Mesendoderm (in vitro differentiated cells): ENCODE results near the gene RYR2.

ENCODE experiments used
- DNase-seq: peaks from one replicate; pipeline ENCODE4 v3.0.0; 2013
- H2AK5ac ChIP-seq: 2 replicates; pipeline ENCODE4 v1.6.1; 2013; ENCODE audit warnings: low read length, inconsistent platforms
- H2BK120ac ChIP-seq: 2 replicates; pipeline ENCODE4 v1.6.1; 2013; ENCODE audit warnings: low read depth, mild to moderate bottlenecking, low read length, moderate library complexity, mixed read lengths
- H2BK15ac ChIP-seq: replicated peaks from 2 replicates; pipeline ENCODE4 v1.6.1; 2013; ENCODE audit warnings: low read depth, mild to moderate bottlenecking, moderate library complexity
- H2BK5ac ChIP-seq: 2 replicates; pipeline ENCODE4 v1.6.1; 2013; ENCODE audit warnings: low read length, inconsistent platforms
- H3K18ac ChIP-seq: 2 replicates; pipeline ENCODE4 v1.6.1; 2013; ENCODE audit warnings: mild to moderate bottlenecking, low read length, mixed read lengths
- H3K23ac ChIP-seq: one replicate; pipeline ENCODE4 v1.6.1; 2013; ENCODE audit warnings: low read length
- H3K27ac ChIP-seq: 2 replicates; pipeline ENCODE4 v1.5.1; 2013; ENCODE audit warnings: low read depth, mild to moderate bottlenecking, inconsistent platforms, low read length, moderate library complexity
- H3K27me3 ChIP-seq: 2 replicates; pipeline ENCODE4 v1.6.1; 2013; ENCODE audit warnings: low read length, control low read depth, mild to moderate bottlenecking, inconsistent platforms; ENCODE audit not compliant: insufficient read depth, poor library complexity
- H3K36me3 ChIP-seq: 2 replicates; pipeline ENCODE4 v1.6.1; 2013; ENCODE audit warnings: low read length, inconsistent platforms; ENCODE audit not compliant: control insufficient read depth, insufficient read depth
- H3K4ac ChIP-seq: one replicate; pipeline ENCODE4 v1.6.1; 2013; ENCODE audit warnings: low read depth, mild to moderate bottlenecking, low read length, moderate library complexity
- H3K4me1 ChIP-seq: 2 replicates; pipeline ENCODE4 v1.6.1; 2013; ENCODE audit warnings: low read depth, low read length, inconsistent platforms; ENCODE audit not compliant: control insufficient read depth
- H3K4me2 ChIP-seq: 2 replicates; pipeline ENCODE4 v1.6.1; 2013; ENCODE audit warnings: low read length
- H3K4me3 ChIP-seq: 2 replicates; pipeline ENCODE4 v1.5.1; 2013; ENCODE audit warnings: mild to moderate bottlenecking, low read length
- H3K56ac ChIP-seq: one replicate; pipeline ENCODE4 v1.6.1; 2013; ENCODE audit warnings: low read length
- H3K79me1 ChIP-seq: 2 replicates; pipeline ENCODE4 v1.6.1; 2013; ENCODE audit warnings: low read length, inconsistent platforms
- H3K79me2 ChIP-seq: 2 replicates; pipeline ENCODE4 v1.6.1; 2013; ENCODE audit warnings: mild to moderate bottlenecking, low read length; ENCODE audit not compliant: control insufficient read depth, insufficient read depth
- H3K9ac ChIP-seq: 2 replicates; pipeline ENCODE4 v1.6.1; 2013; ENCODE audit warnings: low read length, inconsistent platforms
- H4K5ac ChIP-seq: one replicate; pipeline ENCODE4 v1.6.1; 2013; ENCODE audit warnings: low read length
- H4K8ac ChIP-seq: one replicate; pipeline ENCODE4 v1.6.1; 2013; ENCODE audit warnings: low read depth, mild to moderate bottlenecking, control low read depth, low read length, moderate library complexity
- WGBS: extraction: QIAGEN DNeasy Blood & Tissue Kit; methylation state at CpG from one replicate; pipeline ENCODE4 v1.1.7; 2013; ENCODE audit warnings: low lambda C conversion rate, missing lambda C conversion rate; ENCODE audit not compliant: insufficient coverage; ENCODE audit errors: extremely low coverage; 5-methylcytosine and 5-hydroxymethylcytosine counted together

The RYR2 gene

DNA sequence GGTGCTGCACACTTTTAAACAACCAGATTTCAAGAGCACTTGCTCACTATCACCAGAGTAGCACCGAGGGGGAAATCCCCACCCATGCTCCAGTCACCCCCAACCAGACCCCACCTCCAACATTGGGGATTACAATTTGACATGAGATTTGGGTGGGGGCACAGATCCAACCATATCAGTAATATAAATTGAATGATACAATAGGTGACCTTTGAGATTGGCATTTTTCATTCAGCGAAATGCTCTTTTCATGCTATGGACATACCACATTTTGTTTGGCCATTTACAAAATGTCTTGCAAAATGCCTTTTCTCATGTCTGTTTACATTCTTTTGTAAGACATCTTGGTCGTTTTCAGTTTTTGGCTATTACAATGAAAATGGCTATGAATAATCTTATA lies 23.9 kb downstream of the RYR2 start:
- Histone ChIP-seq H3K18ac (no peak overlapping the region), H4K8ac (no peak overlapping the region), H3K27ac (no peak overlapping the region), H3K79me1 (peaks cover 2% of the 10 kb centered on the region), H3K9ac (no peak overlapping the region), H2BK120ac (no peak overlapping the region), H2BK5ac (no peak overlapping the region), H2AK5ac (no peak overlapping the region), H3K79me2 (peaks cover 16% of the 10 kb centered on the region), H3K4ac (no peak overlapping the region), H2BK15ac (no peak overlapping the region), H3K4me2 (no peak overlapping the region), H3K4me3 (no peak overlapping the region), H3K27me3 (no peaks in the 10 kb centered on the region), H3K36me3 (no peaks in the 10 kb centered on the region), H3K4me1 (peaks cover 2% of the 10 kb centered on the region), H3K56ac (no peak overlapping the region), H3K23ac (no peak overlapping the region), H4K5ac (no peak overlapping the region)
- WGBS: no CpG with 5 or more reads among the region's 3 CpGs
- DNase-seq: no peak

DNA sequence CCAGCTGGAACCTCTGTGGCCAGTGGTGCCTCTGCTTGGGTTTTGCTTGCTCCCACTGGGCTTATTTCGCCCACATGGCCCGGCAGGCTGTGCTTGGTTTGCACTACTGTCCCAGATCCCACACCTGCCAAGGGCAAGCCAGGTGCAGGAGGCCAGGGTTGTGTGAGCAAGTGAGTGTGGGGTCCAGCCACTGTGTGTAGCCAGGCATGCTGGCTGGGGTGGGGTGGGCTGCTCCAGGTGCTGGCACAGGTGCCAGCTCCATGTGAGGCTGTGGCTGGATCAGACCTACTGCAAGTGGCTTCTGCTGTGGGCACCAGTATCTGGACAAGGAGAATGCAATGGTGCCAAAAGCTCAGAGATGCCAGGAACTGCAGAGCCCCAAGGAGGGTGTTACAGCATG lies 28.5 kb downstream of the RYR2 start:
- H3K18ac ChIP-seq: no peak overlapping the region
- no peak overlapping the region for H2BK15ac ChIP-seq
- no peak overlapping the region for H4K8ac ChIP-seq
- H3K4me3 ChIP-seq: no peak overlapping the region
- no peak overlapping the region for H4K5ac ChIP-seq
- H3K23ac ChIP-seq: peak overlapping the region; percentile 66
- H2AK5ac ChIP-seq: no peak overlapping the region
- no peak overlapping the region for H3K9ac ChIP-seq
- no peak overlapping the region for H2BK120ac ChIP-seq
- no peaks in the 10 kb centered on the region for H3K27me3 ChIP-seq
- H2BK5ac ChIP-seq: no peak overlapping the region
- H3K79me2 ChIP-seq: peaks cover 10% of the 10 kb centered on the region
- H3K36me3 ChIP-seq: no peaks in the 10 kb centered on the region
- DNase-seq: no peak
- H3K4me2 ChIP-seq: no peak overlapping the region
- H3K56ac ChIP-seq: peak overlapping the region; percentile 15
- no CpG with 5 or more reads among the region's 2 CpGs for WGBS
- H3K27ac ChIP-seq: no peak overlapping the region
- H3K79me1 ChIP-seq: peaks cover 3% of the 10 kb centered on the region
- H3K4ac ChIP-seq: no peak overlapping the region
- H3K4me1 ChIP-seq: no peaks in the 10 kb centered on the region

DNA sequence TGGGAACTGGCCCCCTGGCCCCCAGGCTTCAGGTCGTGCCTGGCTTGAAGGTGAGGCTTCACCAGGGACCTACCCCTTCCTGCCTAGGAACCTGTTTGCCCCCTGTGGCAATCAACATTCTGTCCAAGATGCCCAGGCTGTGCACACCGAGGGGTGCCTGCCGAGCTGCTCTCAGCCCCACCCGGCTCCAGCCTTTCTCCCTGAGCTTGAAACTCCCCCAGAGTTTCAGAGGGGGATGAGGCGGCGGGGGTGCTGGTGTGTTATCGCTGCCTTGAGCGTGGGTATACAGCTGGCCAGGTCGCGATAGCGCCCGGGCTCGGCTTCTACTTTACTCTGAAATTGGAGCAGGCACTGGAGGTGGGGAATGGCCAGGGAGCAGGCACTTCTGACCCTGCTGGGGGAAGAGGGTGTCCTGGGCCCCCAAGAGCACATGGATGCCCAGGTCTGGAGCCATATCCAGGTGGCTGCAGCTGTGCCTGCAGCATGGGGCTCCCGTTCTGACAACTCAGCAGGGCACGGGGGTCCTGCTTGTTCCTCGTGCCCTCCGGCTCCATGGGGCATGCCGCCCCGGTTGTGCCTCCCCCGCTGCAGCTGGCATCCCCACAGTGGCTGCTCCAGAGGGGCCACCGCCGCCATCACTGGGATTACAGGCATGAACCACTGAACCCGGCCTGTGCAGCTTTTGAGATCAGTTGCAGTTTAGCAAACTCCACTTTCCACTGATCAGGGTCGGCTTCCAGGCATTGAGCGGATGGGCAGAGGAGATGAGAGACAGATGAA lies 29.8 kb downstream of the RYR2 start:
- Histone ChIP-seq H3K4me1 (no peaks in the 10 kb centered on the region), H2BK5ac (no peak overlapping the region), H2AK5ac (no peak overlapping the region), H3K4me3 (no peak overlapping the region), H3K23ac (no peak overlapping the region), H3K9ac (no peak overlapping the region), H4K5ac (no peak overlapping the region), H3K18ac (no peak overlapping the region), H4K8ac (no peak overlapping the region), H2BK15ac (no peak overlapping the region), H3K27me3 (no peaks in the 10 kb centered on the region), H3K79me2 (peaks cover 5% of the 10 kb centered on the region), H3K56ac (no peak overlapping the region), H3K36me3 (no peaks in the 10 kb centered on the region), H3K27ac (no peak overlapping the region), H2BK120ac (no peak overlapping the region), H3K79me1 (peaks cover 3% of the 10 kb centered on the region), H3K4me2 (no peak overlapping the region), H3K4ac (no peak overlapping the region)
- no CpG with 5 or more reads among the region's 25 CpGs for WGBS
- DNase-seq: no peak

DNA sequence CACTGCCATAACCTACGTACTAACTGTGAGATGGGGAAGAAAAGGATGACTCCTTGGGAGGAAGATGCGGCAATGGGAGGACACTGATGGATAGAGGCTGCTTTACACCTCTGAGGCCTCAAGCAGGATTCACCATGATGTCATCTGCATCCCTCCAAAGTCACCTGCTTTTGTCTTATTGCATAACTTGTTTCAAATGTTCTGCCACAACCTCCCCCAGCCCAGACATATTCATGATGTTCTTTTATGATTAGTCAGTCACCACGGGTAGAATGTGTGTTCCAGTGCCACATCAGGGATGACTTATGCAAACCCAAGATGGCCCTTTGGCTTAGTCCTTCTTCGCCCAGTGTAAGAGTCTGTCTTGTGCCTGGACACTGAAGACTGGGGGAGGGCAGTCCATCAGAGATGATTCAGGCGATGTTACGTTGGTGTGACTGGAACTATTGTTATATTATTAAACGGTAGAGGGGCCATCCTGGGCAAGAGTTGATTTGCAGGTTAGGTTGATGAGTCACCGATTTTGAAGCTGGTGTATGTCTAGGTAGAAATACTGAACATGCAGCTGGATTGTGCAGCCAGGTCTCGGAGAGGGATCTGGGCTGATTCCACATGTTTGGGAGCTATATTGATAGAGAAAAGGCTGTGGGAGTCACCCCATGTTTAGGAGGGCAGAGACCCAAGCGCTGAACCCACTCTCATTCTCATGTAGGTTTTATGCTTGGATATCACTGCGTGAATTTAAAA lies 32.6 kb downstream of the RYR2 start:
- no peak overlapping the region for H2BK120ac ChIP-seq
- H3K23ac ChIP-seq: no peak overlapping the region
- no peak overlapping the region for H2AK5ac ChIP-seq
- no peak overlapping the region for H3K27ac ChIP-seq
- no peaks in the 10 kb centered on the region for H3K4me1 ChIP-seq
- H3K18ac ChIP-seq: peak overlapping the region; percentile 86
- peaks cover 3% of the 10 kb centered on the region for H3K79me1 ChIP-seq
- no peak overlapping the region for H2BK5ac ChIP-seq
- no peak overlapping the region for H3K4ac ChIP-seq
- H3K27me3 ChIP-seq: no peaks in the 10 kb centered on the region
- H2BK15ac ChIP-seq: no peak overlapping the region
- H3K79me2 ChIP-seq: peaks cover 3% of the 10 kb centered on the region
- H3K56ac ChIP-seq: no peak overlapping the region
- no peak overlapping the region for H3K4me3 ChIP-seq
- H4K5ac ChIP-seq: no peak overlapping the region
- DNase-seq: no peak
- H3K4me2 ChIP-seq: no peak overlapping the region
- H3K9ac ChIP-seq: no peak overlapping the region
- H3K36me3 ChIP-seq: no peaks in the 10 kb centered on the region
- no peak overlapping the region for H4K8ac ChIP-seq
- WGBS: no CpG with 5 or more reads among the region's 11 CpGs

DNA sequence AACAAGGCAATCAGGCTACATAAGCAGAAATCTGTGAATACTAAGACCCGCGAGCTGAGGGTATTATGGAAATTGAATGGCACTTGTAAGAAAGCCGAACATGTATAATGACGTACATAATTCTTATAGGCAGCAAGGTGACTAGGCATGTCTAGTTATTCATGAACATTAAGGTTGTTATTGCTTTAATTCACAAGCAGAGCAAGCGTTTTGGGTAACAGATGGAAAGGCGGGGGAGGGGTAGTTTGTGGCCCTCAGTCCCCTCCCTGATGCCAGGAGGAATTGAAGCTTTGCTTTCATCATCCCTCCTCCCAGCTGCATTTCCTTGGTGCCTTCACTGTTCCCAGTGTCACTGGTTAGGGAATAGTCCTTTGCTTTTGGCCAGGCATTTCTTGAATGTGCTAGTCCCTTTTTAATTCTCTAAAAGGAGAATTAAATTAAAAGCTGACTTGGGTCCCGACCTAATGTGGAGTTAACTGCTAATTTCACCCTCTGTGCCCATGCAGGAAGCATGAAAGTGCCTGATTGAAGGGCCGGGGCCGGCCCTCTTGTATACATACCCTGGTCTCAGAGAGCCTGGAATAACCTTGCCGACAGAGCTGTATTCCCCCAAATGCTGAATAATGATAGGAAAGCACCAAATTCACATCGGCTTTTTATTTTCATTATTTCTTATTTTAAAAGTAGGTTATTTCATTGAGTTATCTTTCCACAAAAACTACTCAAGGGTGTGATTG lies 42.5 kb downstream of the RYR2 start:
- H3K36me3 ChIP-seq: no peaks in the 10 kb centered on the region
- H3K27me3 ChIP-seq: no peaks in the 10 kb centered on the region
- no peak overlapping the region for H3K4me3 ChIP-seq
- peaks cover 8% of the 10 kb centered on the region for H3K79me1 ChIP-seq
- no peak overlapping the region for H2BK120ac ChIP-seq
- H3K4me2 ChIP-seq: no peak overlapping the region
- H3K23ac ChIP-seq: no peak overlapping the region
- no peak overlapping the region for H2AK5ac ChIP-seq
- DNase-seq: peak; percentile 43
- H3K27ac ChIP-seq: no peak overlapping the region
- peaks cover 16% of the 10 kb centered on the region for H3K79me2 ChIP-seq
- H2BK5ac ChIP-seq: no peak overlapping the region
- WGBS: no CpG with 5 or more reads among the region's 11 CpGs
- H4K5ac ChIP-seq: no peak overlapping the region
- peaks cover 19% of the 10 kb centered on the region for H3K4me1 ChIP-seq
- H3K18ac ChIP-seq: no peak overlapping the region
- H3K9ac ChIP-seq: no peak overlapping the region
- no peak overlapping the region for H2BK15ac ChIP-seq
- peak overlapping the region; percentile 79 for H4K8ac ChIP-seq
- no peak overlapping the region for H3K4ac ChIP-seq
- no peak overlapping the region for H3K56ac ChIP-seq
